Panc1 (cell line): Measurements from ENCODE around the gene GJA4.

Source experiments
- CTCF ChIP-seq: fragments of 450-650 bp; IDR thresholded peaks from 2 replicates; pipeline ENCODE4 v1.5.1; 2017; ENCODE audit warnings: mild to moderate bottlenecking
- POLR2AphosphoS5 ChIP-seq: IDR thresholded peaks from 2 replicates; pipeline ENCODE4 v1.6.1; 2012; ENCODE audit warnings: mild to moderate bottlenecking, low read depth, low read length, moderate library complexity

DNA sequence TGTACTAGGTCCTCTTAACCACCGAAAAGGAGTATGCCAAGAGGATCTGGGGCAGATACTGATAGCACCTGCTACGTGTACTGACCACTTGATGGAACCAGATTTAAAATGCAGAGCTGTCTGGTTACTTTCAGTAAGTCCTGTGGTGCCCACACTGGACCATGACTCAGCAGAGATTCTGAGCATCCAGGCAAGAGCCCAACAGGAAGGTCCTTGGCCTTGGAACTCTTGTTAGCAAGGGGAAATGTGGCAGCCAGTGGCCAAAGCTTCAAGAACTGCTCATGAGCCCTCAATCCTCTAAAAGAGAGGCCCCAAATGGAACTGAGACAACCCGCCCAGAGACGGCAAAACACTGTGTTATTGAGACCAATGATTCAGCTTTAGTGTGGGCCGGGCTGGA lies 42.2 kb upstream of the GJA4 start:
- TF ChIP-seq CTCF (no peak), POLR2AphosphoS5 (no peak)
